Activated CD8-positive, alpha-beta memory T cell treated with anti-CD3 and anti-CD28 coated beads for 36 hours (primary cell): ENCODE data around the gene TBX2. TPM values are rescaled to one million over a fixed set of nuclear protein-coding genes. Genes with fewer than 3 reads are reported as not detected.
"Not testable (repeated sequence)": the region's sequence is repeated elsewhere in the genome, so short reads cannot be mapped to it uniquely, and the experiment has no call there.

Experiments
- CTCF ChIA-PET: fragments of 350-600 bp; sonication (Branson Sonifier 250); formaldehyde crosslinking; loops from one replicate; lab custom pipeline; 2021; ENCODE audit warnings: antibody characterized with exemption; lab: Charles Lee
- POLR2A ChIA-PET: fragments of 350-600 bp; sonication (Branson Sonifier 250); formaldehyde crosslinking; loops from one replicate; lab custom pipeline; 2021; ENCODE audit warnings: antibody characterized with exemption; lab: Charles Lee
- total RNA-seq, 2 experiments: library from RNA; stranded (reverse); gene quantifications; one replicate each; pipeline ENCODE4 v1.2.3, GENCODE V29; 2021

The TBX2 gene
- total RNA-seq: not detected

- ChIA-PET CTCF (interaction anchor here (0.9 to 5.1 kb wide), 2 partner anchors 9 to 12 kb away, joined by 5 to 33 read pairs; no protein-coding TSS in a partner anchor), POLR2A (interaction anchor here (0.6 kb wide), 1 partner anchor 613 kb away, joined by 3 read pairs; no protein-coding TSS in a partner anchor)
These were observed at the start of gene TBX2 for GRCh38 chr17:61399131-61400065. Gene TBX2, plus strand, starts transcription at chr17:61399843. Its CDS starts 334 bp downstream, at chr17:61400177.

- ChIA-PET CTCF (no interaction called here), POLR2A (no interaction called here)
These were observed 47.8 kb upstream of the TBX2 start for GRCh38 chr17:61351745-61352407.

- POLR2A ChIA-PET: no interaction called here
- CTCF ChIA-PET: no interaction called here
These were observed 47.3 kb upstream of the TBX2 start for GRCh38 chr17:61352408-61352770.

DNA sequence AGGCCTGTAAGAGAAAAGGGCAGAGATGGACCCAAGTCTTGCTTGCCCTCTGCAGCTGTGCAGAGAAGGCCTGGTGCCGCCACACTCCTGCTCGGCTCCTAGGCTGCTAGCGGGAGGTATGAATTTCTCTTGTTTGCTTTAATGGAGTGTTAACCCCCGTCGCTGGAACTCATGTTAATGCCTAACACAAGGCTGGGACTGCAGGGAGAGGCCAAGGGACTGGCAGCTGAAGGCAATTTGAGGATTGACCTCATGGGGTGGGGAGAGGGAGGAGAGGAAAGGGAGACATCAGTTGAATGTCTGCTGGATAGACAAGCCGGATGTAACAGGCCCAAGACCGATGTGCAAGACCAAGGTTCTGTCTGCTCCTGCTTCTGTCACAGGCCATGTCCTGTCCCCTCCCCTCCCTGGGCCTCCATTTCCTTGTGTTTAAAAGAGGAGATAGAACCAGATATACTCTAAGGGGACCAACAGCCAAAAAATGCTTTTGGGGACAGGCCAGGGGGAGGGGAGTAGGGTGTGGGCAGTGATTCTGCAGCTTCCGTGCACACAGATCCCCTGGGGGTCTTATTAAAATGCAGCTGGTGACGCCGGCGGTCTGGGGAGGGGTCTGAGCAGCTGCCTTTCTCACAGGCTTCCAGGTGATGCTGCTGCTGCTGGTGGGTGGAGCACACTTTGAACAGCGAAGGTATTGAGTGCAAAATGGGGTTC lies 46.7 kb upstream of the TBX2 start:
- POLR2A ChIA-PET: no interaction called here
- CTCF ChIA-PET: no interaction called here

DNA sequence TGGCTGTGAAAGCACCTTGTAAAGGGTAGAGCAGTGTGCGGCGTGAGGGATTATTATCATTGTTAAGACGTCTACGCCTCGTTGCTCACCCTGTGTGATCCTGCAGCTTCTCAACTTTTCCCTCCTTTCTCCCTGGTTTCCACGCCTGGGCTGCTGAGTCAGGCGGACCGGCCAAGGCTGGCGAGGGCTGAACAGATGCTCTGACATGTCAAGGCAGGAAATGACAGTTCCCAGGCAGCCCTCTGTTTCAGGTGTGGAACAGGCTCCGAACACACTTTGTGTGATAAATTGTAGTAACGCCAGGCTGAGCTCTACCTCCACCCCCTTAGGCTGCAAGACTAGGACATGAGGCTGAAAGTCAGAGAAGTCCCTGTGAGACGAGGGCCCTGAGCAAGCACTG lies 46.0 kb upstream of the TBX2 start:
- POLR2A ChIA-PET: no interaction called here
- CTCF ChIA-PET: no interaction called here

DNA sequence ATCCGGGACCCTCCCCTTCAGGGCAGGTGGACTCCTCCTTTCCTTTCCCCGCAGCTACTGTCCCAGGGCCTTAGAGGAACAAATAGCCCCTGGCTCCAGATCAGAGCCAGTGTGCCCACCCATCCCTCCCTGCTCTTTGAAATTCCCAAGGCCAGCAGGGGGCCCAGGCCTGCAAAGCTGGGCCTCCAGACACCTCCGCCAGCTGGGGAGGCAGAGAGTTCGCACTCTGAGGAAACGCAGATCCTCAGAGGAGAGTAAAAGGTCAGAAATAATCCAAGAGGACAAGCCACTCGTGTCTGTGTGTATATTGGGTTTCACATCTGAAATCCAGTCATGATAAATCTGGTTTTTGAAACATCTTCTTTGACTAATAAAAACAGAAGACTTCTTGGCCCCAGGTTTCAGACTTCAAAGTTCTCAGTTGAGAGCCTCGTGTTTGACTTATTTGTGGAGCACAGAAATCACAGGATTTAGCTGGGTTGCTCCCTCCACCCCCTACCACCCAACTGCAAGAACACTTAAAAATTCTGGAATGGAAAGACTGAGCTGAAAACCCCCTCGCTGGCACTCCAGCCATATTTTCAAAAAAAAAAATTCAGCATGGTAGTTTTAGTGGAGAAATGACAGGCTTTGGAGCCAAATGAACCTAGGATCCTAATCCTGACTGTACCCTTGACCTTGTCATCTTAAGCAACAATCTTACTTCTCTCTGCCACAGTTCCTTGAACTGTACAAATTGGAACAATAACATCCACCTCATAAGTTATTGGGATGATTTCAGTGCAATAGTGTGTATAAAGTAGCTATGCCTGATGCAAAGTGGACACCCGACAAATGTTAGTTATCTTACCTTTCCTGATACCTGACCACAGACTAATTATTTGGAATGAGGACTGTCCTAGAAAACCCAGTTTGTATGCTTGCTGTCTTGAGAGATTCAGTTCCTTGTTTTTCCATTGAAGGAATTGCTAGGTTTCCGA lies 44.5 kb upstream of the TBX2 start:
- CTCF ChIA-PET: no interaction called here
- POLR2A ChIA-PET: no interaction called here

- CTCF ChIA-PET: not testable (repeated sequence)
These were observed 42.6 kb upstream of the TBX2 start for GRCh38 chr17:61357061-61357460.

DNA sequence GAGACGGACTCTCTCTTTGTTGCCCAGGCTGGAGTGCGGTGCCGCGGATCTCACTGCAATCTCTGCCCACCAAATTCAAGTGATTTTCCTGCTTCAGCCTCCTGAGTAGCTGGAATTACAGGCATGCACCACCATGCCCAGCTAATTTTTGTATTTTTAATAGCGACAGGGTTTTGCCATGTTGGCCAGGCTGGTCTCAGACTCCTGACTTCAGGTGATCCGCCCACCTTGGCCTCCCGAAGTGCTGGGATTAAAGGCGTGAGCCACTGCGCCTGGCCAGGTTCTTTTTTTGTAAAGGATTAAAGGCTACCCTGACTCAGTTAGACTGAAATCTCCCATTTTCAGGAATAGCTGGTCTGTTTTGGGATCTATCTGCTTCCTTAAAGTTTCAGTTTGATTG lies 40.1 kb upstream of the TBX2 start:
- CTCF ChIA-PET, POLR2A ChIA-PET: not testable (repeated sequence)

More at GRCh38 chr17:61357061-61357460, 42.6 kb upstream of the TBX2 start:
- POLR2A ChIA-PET: not testable (repeated sequence)

GRCh38 chr17:61360318-61360943 lies 39.2 kb upstream of the TBX2 start:
- ChIA-PET CTCF (no interaction called here), POLR2A (no interaction called here)

- ChIA-PET CTCF (no interaction called here), POLR2A (no interaction called here)
These were observed 38.6 kb upstream of the TBX2 start for GRCh38 chr17:61361084-61361483.

- ChIA-PET POLR2A (no interaction called here), CTCF (no interaction called here)
These were observed 37.2 kb upstream of the TBX2 start for GRCh38 chr17:61362396-61362795.

GRCh38 chr17:61362852-61363600 lies 36.6 kb upstream of the TBX2 start:
- ChIA-PET CTCF (no interaction called here), POLR2A (no interaction called here)

GRCh38 chr17:61363601-61364462 lies 35.8 kb upstream of the TBX2 start:
- ChIA-PET POLR2A (interaction anchor here (0.6 kb wide), 1 partner anchor 18 kb away, joined by 3 read pairs; no protein-coding TSS in a partner anchor), CTCF (no interaction called here)

GRCh38 chr17:61364463-61364846 lies 35.2 kb upstream of the TBX2 start:
- ChIA-PET POLR2A (interaction anchor here (0.6 kb wide), 1 partner anchor 19 kb away, joined by 3 read pairs; no protein-coding TSS in a partner anchor), CTCF (no interaction called here)

DNA sequence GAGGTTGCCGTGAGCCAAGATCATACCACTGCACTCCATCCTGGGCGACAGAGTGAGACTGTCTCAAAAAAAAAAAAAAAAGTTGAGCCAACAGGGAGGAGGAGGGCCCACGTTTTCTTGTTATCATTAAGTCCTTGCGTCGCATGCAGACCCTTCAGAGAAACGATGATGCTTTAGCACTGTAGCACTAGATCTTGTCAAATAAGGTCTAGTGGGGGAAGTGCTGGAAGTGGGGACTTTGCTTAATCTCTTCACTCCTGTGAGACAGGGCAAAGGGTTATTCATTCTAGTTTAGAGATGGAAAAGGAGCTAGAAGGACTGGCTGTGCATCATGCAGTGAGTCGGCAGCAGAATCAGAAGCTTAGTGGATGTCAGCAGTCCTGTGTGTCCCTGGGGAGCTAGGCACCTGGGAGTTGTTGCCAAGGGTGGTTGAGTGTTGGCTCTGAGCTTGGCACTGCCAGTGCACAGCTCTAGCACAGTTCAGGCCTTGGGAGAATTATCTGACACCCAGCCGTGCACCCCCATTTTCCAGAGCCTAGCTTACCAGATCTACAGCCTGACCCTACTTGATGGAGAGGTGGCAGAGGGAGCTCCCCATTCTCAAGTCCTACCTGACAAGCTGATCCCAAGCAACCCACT lies 33.4 kb upstream of the TBX2 start:
- CTCF ChIA-PET: no interaction called here
- POLR2A ChIA-PET: no interaction called here

DNA sequence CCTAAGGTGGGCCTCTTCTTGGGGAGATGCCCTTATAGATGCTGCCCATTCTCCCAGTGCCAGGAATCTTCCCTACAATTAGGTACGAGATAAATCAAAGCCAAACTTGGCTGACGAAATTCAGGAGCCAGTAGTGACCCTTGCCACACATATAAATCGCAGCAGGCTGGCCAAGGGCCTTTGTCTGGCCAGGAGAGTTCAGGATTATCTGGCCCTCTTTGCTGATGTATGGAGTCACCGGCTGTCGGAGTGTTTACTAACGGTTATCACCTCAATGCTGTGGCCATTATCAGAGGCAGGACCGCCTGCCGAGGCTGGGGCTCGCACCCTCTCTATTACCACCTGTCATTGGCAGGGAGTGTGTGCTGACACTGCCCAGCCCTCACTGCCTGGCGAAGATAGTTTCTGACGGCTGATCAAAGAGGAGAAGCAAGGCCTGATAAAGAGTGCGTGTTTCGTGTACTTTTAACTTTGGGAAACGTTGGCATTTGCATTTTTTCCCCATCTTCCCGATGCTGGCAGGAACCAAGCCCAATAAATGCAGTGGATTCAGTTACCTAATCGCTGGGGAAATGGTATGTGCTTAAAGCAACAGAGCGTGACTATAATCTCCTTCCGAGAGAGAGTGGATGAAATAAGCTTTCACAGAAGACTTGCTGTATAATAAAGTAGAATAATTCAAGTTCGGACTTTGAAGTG lies 32.8 kb upstream of the TBX2 start:
- CTCF ChIA-PET: no interaction called here

More for the DNA sequence above, 32.8 kb upstream of the TBX2 start:
- POLR2A ChIA-PET: no interaction called here
